ENCODE data around the gene TMC8.

TMC8 gene

GRCh38 chr17:78122931-78123249 lies 7.7 kb upstream of the TMC8 start:
- Histone ChIP-seq H3K4me2 (ENCODE audit: low read length, poor library complexity, severe bottlenecking) (no peak overlapping the region), H3K79me1 (replicated peaks; ENCODE audit: low read length, poor library complexity, severe bottlenecking) (peaks cover 31% of the 10 kb centered on the region), H4K8ac (ENCODE audit: low read length) (no peak overlapping the region), H2BK5ac (ENCODE audit: low read depth, low read length, poor library complexity, severe bottlenecking) (no peak overlapping the region), H3K14ac (ENCODE audit: low read length in 2 of 2) (no peak overlapping the region), H2AK5ac (ENCODE audit: low read length, severe bottlenecking) (no peak overlapping the region), H3K4ac (ENCODE audit: low read depth in 1 of 2, low read length in 2 of 2) (no peak overlapping the region), H2BK15ac (ENCODE audit: low read depth, poor library complexity, severe bottlenecking) (no peak overlapping the region), H2BK12ac (ENCODE audit: low read length in 2 of 2) (no peak overlapping the region), H3K27me3 (ENCODE audit: control insufficient read depth in 1 of 2, insufficient read depth in 1 of 2, low read length in 2 of 2) (peaks cover 0 to 19% of the 10 kb centered on the region in 2 experiments), H3K9ac (ENCODE audit: low read length) (no peak overlapping the region), H2BK120ac (ENCODE audit: low read depth, low read length) (no peak overlapping the region), H2AFZ (ENCODE audit: low read depth, low read length) (no peak overlapping the region), H3K23ac (ENCODE audit: low read length in 2 of 2) (no peak overlapping the region), H3K36me3 (ENCODE audit: control insufficient read depth in 1 of 2, insufficient read depth in 2 of 2, low read depth in 1 of 2, low read length in 2 of 2) (peaks cover 0 to 76% of the 10 kb centered on the region in 2 experiments), H3K18ac (ENCODE audit: low read depth in 1 of 2, low read length in 2 of 2) (no peak overlapping the region), H3K4me3 (ENCODE audit: insufficient read depth in 1 of 2, low read depth in 1 of 2, low read length in 2 of 2) (no peak overlapping the region), H3K9me3 (ENCODE audit: control insufficient read depth, low read length) (no peaks in the 10 kb centered on the region), H3K27ac (ENCODE audit: low read length, poor library complexity, severe bottlenecking) (no peak overlapping the region), H4K91ac (ENCODE audit: low read length) (no peak overlapping the region), H3K4me1 (ENCODE audit: control insufficient read depth, insufficient read depth, low read depth, low read length) (peaks cover 26% of the 10 kb centered on the region)
- 97% methylated on average over 4 of the region's 4 CpGs for WGBS
- no peak for DNase-seq

DNA sequence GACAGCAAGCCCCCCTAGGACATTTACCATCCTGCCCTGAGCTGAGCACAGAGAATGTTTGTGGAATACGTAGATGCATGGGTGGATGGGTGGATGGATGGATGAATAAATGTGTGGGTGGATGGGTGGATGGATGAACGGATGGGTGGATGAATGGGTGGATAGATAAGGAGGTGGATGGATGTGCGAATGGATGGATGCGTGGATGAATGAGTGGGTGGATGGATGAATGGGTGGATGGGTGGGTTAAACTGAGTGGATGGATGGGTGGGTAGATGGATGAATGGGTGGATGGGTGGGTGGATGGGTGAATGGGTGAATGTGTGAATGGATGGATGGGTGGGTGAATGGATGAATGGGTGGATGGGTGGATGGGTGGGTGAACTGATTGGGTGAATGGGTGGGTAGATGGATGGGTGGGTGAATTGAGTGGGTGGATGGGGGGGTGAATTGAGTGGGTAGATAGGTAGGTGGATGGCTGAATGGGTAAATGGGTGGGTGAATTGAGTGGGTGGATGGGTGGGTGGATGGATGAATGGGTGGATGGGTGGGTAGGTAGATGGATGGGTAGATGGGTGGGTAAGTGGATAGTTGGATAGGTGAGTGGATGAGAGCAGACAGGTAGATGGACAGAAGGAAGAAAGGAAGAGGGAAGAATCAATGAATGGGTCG lies 7.2 kb upstream of the TMC8 start:
- Histone ChIP-seq H3K23ac (ENCODE audit: low read length in 2 of 2) (no peak overlapping the region), H3K9ac (ENCODE audit: low read length) (no peak overlapping the region), H3K4me1 (ENCODE audit: control insufficient read depth, insufficient read depth, low read depth, low read length) (peaks cover 28% of the 10 kb centered on the region), H2BK5ac (ENCODE audit: low read depth, low read length, poor library complexity, severe bottlenecking) (no peak overlapping the region), H3K4me2 (ENCODE audit: low read length, poor library complexity, severe bottlenecking) (no peak overlapping the region), H3K27ac (ENCODE audit: low read length, poor library complexity, severe bottlenecking) (no peak overlapping the region), H4K8ac (ENCODE audit: low read length) (no peak overlapping the region), H2AFZ (ENCODE audit: low read depth, low read length) (no peak overlapping the region), H2BK120ac (ENCODE audit: low read depth, low read length) (no peak overlapping the region), H3K4me3 (ENCODE audit: insufficient read depth in 1 of 2, low read depth in 1 of 2, low read length in 2 of 2) (no peak overlapping the region), H3K4ac (ENCODE audit: low read depth in 1 of 2, low read length in 2 of 2) (no peak overlapping the region), H3K36me3 (ENCODE audit: control insufficient read depth in 1 of 2, insufficient read depth in 2 of 2, low read depth in 1 of 2, low read length in 2 of 2) (peaks cover 0 to 73% of the 10 kb centered on the region in 2 experiments), H2AK5ac (ENCODE audit: low read length, severe bottlenecking) (no peak overlapping the region), H2BK15ac (ENCODE audit: low read depth, poor library complexity, severe bottlenecking) (no peak overlapping the region), H3K14ac (ENCODE audit: low read length in 2 of 2) (no peak overlapping the region), H3K9me3 (ENCODE audit: control insufficient read depth, low read length) (no peaks in the 10 kb centered on the region), H4K91ac (ENCODE audit: low read length) (no peak overlapping the region), H3K27me3 (ENCODE audit: control insufficient read depth in 1 of 2, insufficient read depth in 1 of 2, low read length in 2 of 2) (peaks cover 0 to 20% of the 10 kb centered on the region in 2 experiments), H3K18ac (ENCODE audit: low read depth in 1 of 2, low read length in 2 of 2) (no peak overlapping the region), H2BK12ac (ENCODE audit: low read length in 2 of 2) (no peak overlapping the region), H3K79me1 (replicated peaks; ENCODE audit: low read length, poor library complexity, severe bottlenecking) (peaks cover 31% of the 10 kb centered on the region)
- 96% methylated on average over 5 of the region's 5 CpGs for WGBS
- no peak for DNase-seq

- Histone ChIP-seq H2BK15ac (ENCODE audit: low read depth, poor library complexity, severe bottlenecking) (no peak overlapping the region), H3K27me3 (ENCODE audit: control insufficient read depth in 1 of 2, insufficient read depth in 1 of 2, low read length in 2 of 2) (peaks cover 0 to 27% of the 10 kb centered on the region in 2 experiments), H2BK12ac (ENCODE audit: low read length in 2 of 2) (no peak overlapping the region), H3K18ac (ENCODE audit: low read depth in 1 of 2, low read length in 2 of 2) (no peak overlapping the region), H2BK5ac (ENCODE audit: low read depth, low read length, poor library complexity, severe bottlenecking) (no peak overlapping the region), H3K23ac (ENCODE audit: low read length in 2 of 2) (no peak overlapping the region), H4K8ac (ENCODE audit: low read length) (no peak overlapping the region), H2AK5ac (ENCODE audit: low read length, severe bottlenecking) (no peak overlapping the region), H3K9me3 (ENCODE audit: control insufficient read depth, low read length) (no peaks in the 10 kb centered on the region), H4K91ac (ENCODE audit: low read length) (no peak overlapping the region), H3K4me3 (ENCODE audit: insufficient read depth in 1 of 2, low read depth in 1 of 2, low read length in 2 of 2) (peak overlapping the region in 1 of 2 experiments; percentile 4), H3K36me3 (ENCODE audit: control insufficient read depth in 1 of 2, insufficient read depth in 2 of 2, low read depth in 1 of 2, low read length in 2 of 2) (peaks cover 0 to 65% of the 10 kb centered on the region in 2 experiments), H3K4me2 (ENCODE audit: low read length, poor library complexity, severe bottlenecking) (no peak overlapping the region), H3K27ac (ENCODE audit: low read length, poor library complexity, severe bottlenecking) (no peak overlapping the region), H3K14ac (ENCODE audit: low read length in 2 of 2) (no peak overlapping the region), H2BK120ac (ENCODE audit: low read depth, low read length) (no peak overlapping the region), H3K4ac (ENCODE audit: low read depth in 1 of 2, low read length in 2 of 2) (no peak overlapping the region), H3K4me1 (ENCODE audit: control insufficient read depth, insufficient read depth, low read depth, low read length) (peaks cover 31% of the 10 kb centered on the region), H3K9ac (ENCODE audit: low read length) (no peak overlapping the region), H3K79me1 (replicated peaks; ENCODE audit: low read length, poor library complexity, severe bottlenecking) (peaks cover 29% of the 10 kb centered on the region), H2AFZ (ENCODE audit: low read depth, low read length) (no peak overlapping the region)
- no peak for DNase-seq
- 97% methylated on average over 30 of the region's 30 CpGs for WGBS
These were observed 6.3 kb upstream of the TMC8 start for GRCh38 chr17:78124081-78124835.

- Histone ChIP-seq H4K8ac (ENCODE audit: low read length) (no peak overlapping the region), H2AK5ac (ENCODE audit: low read length, severe bottlenecking) (no peak overlapping the region), H3K4ac (ENCODE audit: low read depth in 1 of 2, low read length in 2 of 2) (no peak overlapping the region), H2BK12ac (ENCODE audit: low read length in 2 of 2) (no peak overlapping the region), H3K14ac (ENCODE audit: low read length in 2 of 2) (no peak overlapping the region), H3K4me2 (ENCODE audit: low read length, poor library complexity, severe bottlenecking) (no peak overlapping the region), H3K23ac (ENCODE audit: low read length in 2 of 2) (no peak overlapping the region), H3K4me1 (ENCODE audit: control insufficient read depth, insufficient read depth, low read depth, low read length) (peaks cover 36% of the 10 kb centered on the region), H3K9ac (ENCODE audit: low read length) (no peak overlapping the region), H3K79me1 (replicated peaks; ENCODE audit: low read length, poor library complexity, severe bottlenecking) (peaks cover 29% of the 10 kb centered on the region), H3K9me3 (ENCODE audit: control insufficient read depth, low read length) (no peaks in the 10 kb centered on the region), H3K4me3 (ENCODE audit: insufficient read depth in 1 of 2, low read depth in 1 of 2, low read length in 2 of 2) (no peak overlapping the region), H3K36me3 (ENCODE audit: control insufficient read depth in 1 of 2, insufficient read depth in 2 of 2, low read depth in 1 of 2, low read length in 2 of 2) (peaks cover 0 to 62% of the 10 kb centered on the region in 2 experiments), H4K91ac (ENCODE audit: low read length) (no peak overlapping the region), H3K27me3 (ENCODE audit: control insufficient read depth in 1 of 2, insufficient read depth in 1 of 2, low read length in 2 of 2) (peaks cover 0 to 32% of the 10 kb centered on the region in 2 experiments), H2BK5ac (ENCODE audit: low read depth, low read length, poor library complexity, severe bottlenecking) (no peak overlapping the region), H2BK120ac (ENCODE audit: low read depth, low read length) (no peak overlapping the region), H2BK15ac (ENCODE audit: low read depth, poor library complexity, severe bottlenecking) (no peak overlapping the region), H2AFZ (ENCODE audit: low read depth, low read length) (no peak overlapping the region), H3K27ac (ENCODE audit: low read length, poor library complexity, severe bottlenecking) (no peak overlapping the region), H3K18ac (ENCODE audit: low read depth in 1 of 2, low read length in 2 of 2) (no peak overlapping the region)
- DNase-seq: no peak
- 93% methylated on average over 12 of the region's 12 CpGs for WGBS
These were observed 5.8 kb upstream of the TMC8 start for GRCh38 chr17:78124836-78125137.

Measured in mesenchymal stem cell (in vitro differentiated cells and primary cell).